H9 (cell line): ENCODE results near the gene SRL. TPM values are rescaled to one million over a fixed set of nuclear protein-coding genes. Genes with fewer than 3 reads are reported as not detected.

Experiments
- DNase-seq: peaks from one replicate; pipeline ENCODE4 v3.0.0-alpha.2; 2017
- H2AFZ ChIP-seq: one replicate; pipeline ENCODE4 v1.6.1; 2013; ENCODE audit warnings: mild to moderate bottlenecking, low read length, control low read depth, moderate library complexity
- H2AK5ac ChIP-seq: 2 replicates; pipeline ENCODE4 v1.6.1; 2013; ENCODE audit warnings: low read length, control low read depth, mixed read lengths; ENCODE audit not compliant: insufficient read length
- H2BK120ac ChIP-seq: one replicate; pipeline ENCODE4 v1.6.1; 2013; ENCODE audit warnings: low read depth, mild to moderate bottlenecking, low read length, control low read depth, inconsistent platforms; ENCODE audit not compliant: poor library complexity, severe bottlenecking
- H2BK12ac ChIP-seq: 2 replicates; pipeline ENCODE4 v1.6.1; 2013; ENCODE audit warnings: low read length, control low read depth, mixed read lengths, low read depth; ENCODE audit not compliant: insufficient read length
- H2BK15ac ChIP-seq: 2 replicates; pipeline ENCODE4 v1.6.1; 2013; ENCODE audit warnings: low read depth, low read length, control low read depth
- H2BK20ac ChIP-seq: one replicate; pipeline ENCODE4 v1.6.1; 2013; ENCODE audit warnings: low read depth, mild to moderate bottlenecking, low read length, control low read depth, inconsistent platforms; ENCODE audit not compliant: poor library complexity, severe bottlenecking
- H2BK5ac ChIP-seq: 2 replicates; pipeline ENCODE4 v1.6.1; 2013; ENCODE audit warnings: low read length, control low read depth, mixed read lengths; ENCODE audit not compliant: insufficient read length
- H3K14ac ChIP-seq: 2 replicates; pipeline ENCODE4 v1.6.1; 2013; ENCODE audit warnings: low read length, control low read depth; ENCODE audit not compliant: insufficient read depth
- H3K18ac ChIP-seq: 2 replicates; pipeline ENCODE4 v1.6.1; 2013; ENCODE audit warnings: low read depth, mild to moderate bottlenecking, mixed read lengths, low read length, control low read depth; ENCODE audit not compliant: insufficient read length
- H3K23ac ChIP-seq: 2 replicates; pipeline ENCODE4 v1.6.1; 2013; ENCODE audit warnings: low read length, control low read depth, mixed read lengths, low read depth; ENCODE audit not compliant: insufficient read length
- H3K23me2 ChIP-seq: 2 replicates; pipeline ENCODE4 v1.6.1; 2013; ENCODE audit warnings: low read depth, mild to moderate bottlenecking, mixed read lengths, low read length, control low read depth; ENCODE audit not compliant: insufficient read length, poor library complexity, severe bottlenecking
- H3K27ac ChIP-seq: 2 replicates; pipeline ENCODE4 v1.5.1; 2013; ENCODE audit warnings: low read length, control low read depth, mixed read lengths, low read depth; ENCODE audit not compliant: insufficient read length
- H3K27me3 ChIP-seq: 2 replicates; pipeline ENCODE4 v1.6.1; 2013; ENCODE audit warnings: low read length, control low read depth, inconsistent platforms; ENCODE audit not compliant: insufficient read depth
- H3K4ac ChIP-seq: 2 replicates; pipeline ENCODE4 v1.6.1; 2013; ENCODE audit warnings: low read depth, mild to moderate bottlenecking, control low read depth, inconsistent platforms, low read length, moderate library complexity
- H3K4me1 ChIP-seq: 2 replicates; pipeline ENCODE4 v1.6.1; 2013; ENCODE audit warnings: low read length, control low read depth, inconsistent platforms; ENCODE audit not compliant: insufficient read depth
- H3K4me2 ChIP-seq: 2 replicates; pipeline ENCODE4 v1.6.1; 2013; ENCODE audit warnings: low read length, control low read depth, mixed read lengths; ENCODE audit not compliant: insufficient read length, insufficient read depth
- H3K56ac ChIP-seq: 2 replicates; pipeline ENCODE4 v1.6.1; 2013; ENCODE audit warnings: low read depth, mild to moderate bottlenecking, mixed read lengths, low read length, control low read depth; ENCODE audit not compliant: insufficient read length
- H3K79me1 ChIP-seq: 2 replicates; pipeline ENCODE4 v1.6.1; 2013; ENCODE audit warnings: low read depth, mild to moderate bottlenecking, moderate library complexity, low read length, control low read depth, inconsistent platforms; ENCODE audit not compliant: insufficient read depth, poor library complexity, severe bottlenecking
- H3K79me2 ChIP-seq: 2 replicates; pipeline ENCODE4 v1.6.1; 2013; ENCODE audit warnings: low read length, control low read depth, inconsistent platforms; ENCODE audit not compliant: insufficient read depth
- H3K9ac ChIP-seq: 2 replicates; pipeline ENCODE4 v1.6.1; 2013; ENCODE audit warnings: low read length, control low read depth, mixed read lengths; ENCODE audit not compliant: insufficient read length; ENCODE audit errors: extremely low read depth
- H3K9me3 ChIP-seq: one replicate; pipeline ENCODE4 v1.6.1; 2013; ENCODE audit warnings: low read depth, low read length, inconsistent platforms; ENCODE audit not compliant: control insufficient read depth
- H3T11ph ChIP-seq: one replicate; pipeline ENCODE4 v1.6.1; 2013; ENCODE audit warnings: mild to moderate bottlenecking, low read length, control low read depth, inconsistent platforms
- H4K20me1 ChIP-seq: one replicate; pipeline ENCODE4 v1.6.1; 2013; ENCODE audit not compliant: control insufficient read depth, insufficient read length, insufficient read depth
- H4K5ac ChIP-seq: 2 replicates; pipeline ENCODE4 v1.6.1; 2013; ENCODE audit warnings: low read depth, mild to moderate bottlenecking, mixed read lengths, low read length, control low read depth; ENCODE audit not compliant: insufficient read length
- H4K8ac ChIP-seq: replicated peaks from 2 replicates; pipeline ENCODE4 v1.6.1; 2013; ENCODE audit warnings: low read length, control low read depth, mixed read lengths, low read depth; ENCODE audit not compliant: insufficient read length
- H4K91ac ChIP-seq: 2 replicates; pipeline ENCODE4 v1.6.1; 2013; ENCODE audit warnings: low read depth, mild to moderate bottlenecking, moderate library complexity, mixed read lengths, low read length, control low read depth; ENCODE audit not compliant: insufficient read length
- H3K27ac Mint-ChIP-seq, 3 experiments: 2 replicates in 2 of 3; 3 replicates in 1 of 3; pipeline ENCODE4 v1.8.0; 2020 to 2021; ENCODE audit warnings: mixed read lengths in 3 of 3, mild to moderate bottlenecking in 1 of 3, moderate library complexity in 1 of 3
- H3K27me3 Mint-ChIP-seq: 2 replicates; pipeline ENCODE4 v1.8.0; 2021; ENCODE audit warnings: low read depth, mild to moderate bottlenecking, moderate library complexity, mixed read lengths
- H3K36me3 Mint-ChIP-seq, 3 experiments: 2 replicates in 2 of 3; 3 replicates in 1 of 3; pipeline ENCODE4 v1.8.0; 2020 to 2021; ENCODE audit warnings: low read depth in 3 of 3, mixed read lengths in 3 of 3; ENCODE audit not compliant: insufficient read depth in 1 of 3
- H3K4me1 Mint-ChIP-seq, 2 experiments: 2 replicates each; pipeline ENCODE4 v1.8.0; 2020; ENCODE audit warnings: mixed read lengths in 2 of 2
- H3K4me3 Mint-ChIP-seq, 2 experiments: 2 replicates in 1 of 2; 3 replicates in 1 of 2; pipeline ENCODE4 v1.8.0; 2020 to 2021; ENCODE audit warnings: mild to moderate bottlenecking in 2 of 2, mixed read lengths in 2 of 2, moderate library complexity in 1 of 2
- H3K9me3 Mint-ChIP-seq, 2 experiments: 2 replicates in 1 of 2; 3 replicates in 1 of 2; pipeline ENCODE4 v1.8.0; 2020; ENCODE audit warnings: mild to moderate bottlenecking in 2 of 2, mixed read lengths in 2 of 2, moderate library complexity in 1 of 2
- CTCF ChIP-seq: fragments of 200-600 bp; sonication (generic); conservative IDR thresholded peaks from 3 replicates; pipeline ENCODE4 v1.8.0; 2021; ENCODE audit warnings: antibody characterized with exemption, mild to moderate bottlenecking
- WGBS: extraction: QIAGEN DNeasy Blood & Tissue Kit; methylation state at CpG from one replicate; pipeline ENCODE4 v1.1.7; 2013; ENCODE audit warnings: missing lambda C conversion rate, low lambda C conversion rate, mixed read lengths; ENCODE audit not compliant: insufficient read length; ENCODE audit errors: extremely low coverage; 5-methylcytosine and 5-hydroxymethylcytosine counted together
- total RNA-seq: library from RNA; stranded (reverse); gene quantifications from 2 replicates; pipeline ENCODE4 v1.2.1, GENCODE V29; 2021

Gene SRL
- total RNA-seq, 1 experiment from 2014 or later: not detected

- Histone ChIP-seq H4K91ac (no peak overlapping the region), H3K27ac (no peak overlapping the region), H3K9me3 (no peaks in the 10 kb centered on the region), H3K4me1 (peaks cover 3% of the 10 kb centered on the region; the same call in 1 of the 2 replicates), H2AK5ac (no peak overlapping the region), H2BK15ac (no peak overlapping the region), H4K5ac (no peak overlapping the region), H3K79me1 (peaks cover 6% of the 10 kb centered on the region), H2BK5ac (no peak overlapping the region), H2BK120ac (no peak overlapping the region), H3K27me3 (no peaks in the 10 kb centered on the region), H3K23ac (no peak overlapping the region), H4K20me1 (no peaks in the 10 kb centered on the region), H3K9ac (no peak overlapping the region), H2AFZ (no peak overlapping the region), H3K14ac (no peak overlapping the region), H3K79me2 (peaks cover 35% of the 10 kb centered on the region; the same call in 1 of the 2 replicates), H2BK12ac (no peak overlapping the region), H3K56ac (no peak overlapping the region), H3K4me2 (no peak overlapping the region), H4K8ac (no peak overlapping the region), H3K18ac (no peak overlapping the region), H3T11ph (no peak overlapping the region), H3K23me2 (peaks cover 11% of the 10 kb centered on the region), H3K4ac (no peak overlapping the region), H2BK20ac (no peak overlapping the region)
- Mint-ChIP-seq H3K27me3 (no peaks in the 10 kb centered on the region; the same call in 1 of the 2 replicates), H3K4me1 (peaks cover 6 to 16% of the 10 kb centered on the region in 2 experiments; a peak in 3 of 4 replicates), H3K27ac (no peak overlapping the region), H3K9me3 (no peaks in the 10 kb centered on the region), H3K4me3 (peak overlapping the region; percentile 50 to 91; a peak in 3 of 5 replicates), H3K36me3 (peaks cover 6 to 27% (median 8%) of the 10 kb centered on the region in 3 experiments; a peak in 6 of 7 replicates)
- no CpG with 5 or more reads among the region's 5 CpGs for WGBS
- no peak for TF ChIP-seq CTCF
- DNase-seq: no peak
These were observed 28.2 kb upstream of the SRL start for GRCh38 chr16:4270091-4270490.
